NCI-H226 (cell line): Measurements from ENCODE around the gene PRDM16.

ENCODE experiments used
- DNase-seq: peaks from one replicate; pipeline ENCODE4 v3.0.0-alpha.2; 2015

The PRDM16 gene

DNA sequence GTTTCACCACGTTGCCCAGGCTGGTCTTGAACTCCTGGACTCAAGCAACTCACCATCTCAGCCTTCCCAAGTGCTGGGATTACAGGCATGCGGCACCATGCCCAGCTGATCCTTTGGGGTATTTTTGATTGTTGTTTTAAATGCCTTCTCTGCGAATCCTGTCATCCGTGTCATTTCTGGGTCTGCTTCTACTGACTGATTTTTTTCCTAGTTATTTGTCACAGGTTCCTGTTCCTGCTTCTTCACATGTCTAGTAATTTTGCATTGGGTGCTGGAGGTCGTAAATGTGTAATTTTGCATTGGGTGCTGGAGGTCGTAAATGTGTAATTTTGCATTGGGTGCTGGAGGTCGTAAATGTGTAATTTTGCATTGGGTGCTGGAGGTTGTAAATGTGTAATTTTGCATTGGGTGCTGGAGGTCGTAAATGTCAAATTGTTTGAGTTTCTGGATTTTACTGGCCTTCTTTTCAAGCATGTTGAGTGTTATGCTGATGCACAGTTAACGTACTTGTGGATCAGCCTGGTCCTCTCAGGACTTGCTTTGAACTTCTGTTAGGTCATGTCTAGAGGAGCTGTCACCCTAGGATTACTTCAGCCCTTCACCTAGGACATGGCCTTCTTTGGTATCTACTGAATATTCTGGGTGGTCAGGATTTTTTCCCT, 381.3 kb downstream of the PRDM16 start:
- no peak for DNase-seq

GRCh38 chr1:3450983-3451382, 382.0 kb downstream of the PRDM16 start:
- DNase-seq, result no peak

DNA sequence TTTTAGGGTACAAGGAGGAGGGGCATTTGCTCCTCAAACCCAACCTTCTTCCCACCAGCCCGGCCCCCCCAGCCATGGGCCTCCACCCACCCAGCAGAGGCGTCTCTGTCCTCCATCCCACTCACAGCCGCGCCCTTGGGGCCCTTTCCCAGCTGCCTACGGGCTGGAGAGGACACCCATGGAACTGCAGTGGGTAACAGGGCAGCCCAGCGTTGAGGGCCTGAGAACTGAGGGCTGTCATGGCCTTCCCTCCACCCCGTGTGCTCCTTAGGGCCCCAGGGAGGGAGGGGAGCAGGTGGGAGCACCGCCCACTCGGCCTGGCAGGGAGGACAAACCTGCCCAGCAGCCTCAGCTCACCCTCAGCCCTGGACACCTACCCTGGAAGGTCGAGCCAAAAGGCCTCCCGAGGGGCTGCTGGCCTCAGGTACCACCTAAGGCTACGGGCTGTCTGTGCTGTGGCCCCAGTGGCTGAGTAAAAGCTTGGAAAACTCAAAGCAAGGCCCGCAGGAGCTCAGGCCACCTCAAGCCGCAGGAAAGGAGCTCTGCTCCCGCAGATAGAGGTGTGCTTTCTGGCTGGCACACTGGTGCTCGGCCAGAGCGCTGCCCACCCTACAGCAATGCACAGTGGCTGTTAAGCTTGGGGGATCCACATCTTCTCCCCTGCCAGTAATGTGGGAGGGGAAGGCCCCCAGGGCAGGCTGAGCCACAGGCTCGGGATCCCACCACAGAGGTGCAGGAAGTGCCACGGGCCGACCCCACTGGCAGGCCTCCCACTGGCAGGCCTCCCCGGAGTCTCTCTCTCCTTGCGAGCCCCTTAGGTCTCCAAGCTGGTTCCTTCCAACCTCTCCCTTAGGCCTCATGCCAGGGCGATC, 383.2 kb downstream of the PRDM16 start:
- DNase-seq, result no peak

GRCh38 chr1:3452866-3453175, 383.8 kb downstream of the PRDM16 start:
- no peak for DNase-seq

GRCh38 chr1:3453203-3453761, 384.3 kb downstream of the PRDM16 start:
- peak; percentile 65 for DNase-seq

DNA sequence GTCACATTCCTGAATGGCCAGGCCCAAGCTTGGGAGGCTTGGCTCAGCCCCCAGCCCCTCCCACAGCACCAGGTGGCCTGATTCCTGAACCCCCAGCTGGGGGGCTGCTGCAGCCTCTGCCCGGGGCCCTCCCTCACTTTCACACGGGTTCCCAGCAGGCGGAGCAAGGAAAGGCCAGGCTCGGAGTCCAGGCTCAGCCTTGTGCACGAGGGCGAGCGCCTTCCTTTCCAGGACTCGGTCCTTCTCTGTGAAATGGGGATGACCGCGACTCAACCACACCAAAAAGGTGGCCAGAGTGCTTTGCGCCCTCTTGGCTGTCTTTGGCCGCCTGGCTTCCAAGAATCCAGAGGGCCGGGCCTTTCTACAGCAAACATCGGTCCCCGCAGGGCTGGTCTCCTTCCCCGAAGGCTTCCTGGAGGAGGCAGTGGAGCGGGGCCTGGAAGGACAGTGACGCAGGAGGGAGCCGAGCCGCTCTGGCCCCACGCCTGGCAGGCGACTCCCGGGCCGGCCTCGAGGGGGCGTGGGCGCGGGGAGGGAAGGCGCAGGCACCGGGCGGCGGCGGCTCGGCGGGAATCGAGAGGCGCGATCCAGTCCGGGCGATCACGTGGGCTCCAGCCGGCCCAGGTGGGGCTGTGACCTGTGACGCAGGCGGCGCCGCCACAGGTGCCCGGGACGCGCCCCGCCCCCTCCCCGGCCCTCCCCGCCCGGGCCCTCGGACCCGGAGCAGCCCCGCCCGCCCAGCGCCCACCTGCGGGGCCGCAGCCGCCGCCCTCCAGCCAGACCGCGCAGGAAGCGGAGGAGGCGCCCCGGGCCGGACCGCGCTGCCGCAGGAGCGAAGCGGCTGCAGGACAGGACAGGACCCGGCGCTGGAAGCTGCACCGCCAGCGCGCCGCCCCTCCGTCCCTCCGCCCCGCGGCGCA, 385.1 kb downstream of the PRDM16 start, which contains the start of gene ARHGEF16:
Gene ARHGEF16, plus strand, starts transcription at position 775 of the 920 bp plus-strand sequence. CDS start 8,420 bp downstream, outside the sequence.
- peak; percentile 63 for DNase-seq

- no peak for DNase-seq
Measured at GRCh38 chr1:3454811-3455618, 386.0 kb downstream of the PRDM16 start.

DNA sequence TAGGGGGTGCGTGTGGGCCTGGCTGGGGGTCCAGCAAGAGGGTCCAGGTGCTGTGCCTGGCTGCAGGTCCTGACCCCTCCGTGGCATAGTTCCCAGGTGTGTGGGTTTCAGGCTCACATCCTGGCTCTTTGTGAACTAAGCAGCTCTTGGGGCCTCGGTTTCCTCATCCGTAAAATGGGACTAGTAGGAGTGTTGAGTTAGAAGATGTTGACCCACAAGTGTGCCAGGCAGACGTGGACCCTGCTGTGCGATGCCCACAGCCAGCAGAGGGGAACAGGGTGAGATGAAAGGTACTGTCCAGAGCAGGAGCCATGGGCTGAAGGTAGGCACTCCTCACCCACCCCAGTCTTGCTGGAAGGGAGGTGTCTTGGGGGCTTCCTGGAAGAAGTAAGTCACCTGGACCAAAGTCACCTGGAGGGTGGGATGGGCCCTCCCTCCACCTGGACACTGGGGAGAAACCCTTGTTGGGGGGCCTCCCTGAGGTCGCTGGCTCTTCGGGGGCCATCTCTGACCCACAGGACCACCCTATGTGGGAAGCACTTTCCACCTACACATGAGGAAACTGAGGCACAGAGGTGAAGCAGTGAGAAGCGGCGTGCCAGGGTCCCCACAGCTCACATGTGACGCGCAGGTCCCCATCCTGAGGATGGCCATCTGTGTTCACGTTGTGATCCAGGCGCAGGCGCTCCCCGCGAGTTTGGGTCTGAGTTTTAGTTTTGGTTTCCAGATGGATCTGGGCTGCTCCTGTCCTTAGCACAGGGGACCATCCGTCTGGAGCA, 386.9 kb downstream of the PRDM16 start:
- no peak for DNase-seq

GRCh38 chr1:3456449-3456963, 387.5 kb downstream of the PRDM16 start:
- no peak for DNase-seq

- DNase-seq, result no peak
Measured at GRCh38 chr1:3456964-3457909, 388.2 kb downstream of the PRDM16 start.

- DNase-seq, result no peak
Measured at GRCh38 chr1:3457910-3458883, 389.2 kb downstream of the PRDM16 start.

- no peak for DNase-seq
Measured at GRCh38 chr1:3459051-3459908, 390.3 kb downstream of the PRDM16 start.

GRCh38 chr1:3459940-3460671, 391.1 kb downstream of the PRDM16 start:
- DNase-seq, result no peak

DNA sequence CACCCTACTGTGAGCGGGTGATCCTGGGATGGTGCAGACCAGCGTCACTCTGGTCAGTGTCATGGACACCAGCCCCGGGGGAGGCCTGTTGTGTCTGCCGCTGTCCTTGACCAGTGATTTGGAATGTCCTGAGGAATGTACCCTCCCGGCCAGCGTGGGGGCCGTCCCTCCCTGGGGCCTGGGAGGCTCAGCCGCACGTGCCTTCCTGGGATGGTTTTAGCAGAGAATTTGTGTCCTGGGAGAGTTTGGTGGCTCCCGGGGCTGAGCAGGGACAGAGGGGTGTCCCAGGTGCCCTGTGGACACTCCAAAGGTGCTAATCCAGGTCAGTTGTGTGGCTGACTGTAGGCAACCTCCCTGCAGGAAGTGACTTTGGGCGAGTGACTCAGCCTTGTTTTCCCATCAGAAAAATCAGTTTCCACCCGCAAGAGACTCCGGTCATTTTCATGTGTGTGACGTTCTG, 391.7 kb downstream of the PRDM16 start:
- no peak for DNase-seq

DNA sequence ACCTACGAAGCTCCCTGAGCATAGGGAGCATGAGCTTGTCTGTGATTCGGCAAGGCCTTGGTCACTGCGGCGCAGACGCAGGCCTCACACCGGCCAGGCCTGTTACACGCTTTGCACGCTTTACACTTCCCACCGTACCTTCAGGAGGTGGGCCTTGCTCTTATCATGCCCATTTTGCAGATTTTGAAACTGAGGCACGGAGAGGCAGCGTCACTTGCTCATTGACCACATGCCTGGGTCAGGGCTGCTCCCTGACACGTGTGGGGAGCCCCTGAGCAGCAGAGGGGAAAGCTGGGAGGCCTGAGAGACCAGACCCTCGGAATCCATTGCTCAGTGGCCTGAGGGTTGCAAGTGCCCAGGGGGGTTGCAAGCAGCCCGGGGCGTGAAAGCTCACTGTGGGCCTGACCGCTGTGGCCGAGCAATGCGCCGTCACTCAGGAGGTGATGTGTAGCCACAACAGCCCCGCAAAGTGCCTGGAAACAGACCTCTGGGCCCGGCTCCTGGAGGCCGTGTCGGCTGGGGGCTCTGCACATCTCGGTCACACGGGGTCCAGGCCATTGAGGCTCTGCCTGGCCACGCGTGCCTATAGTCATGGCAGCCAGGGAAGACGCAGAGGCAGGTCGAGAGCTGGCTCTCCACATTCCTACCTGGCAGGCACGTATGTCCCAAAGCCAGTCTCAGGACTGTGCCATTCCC, 392.4 kb downstream of the PRDM16 start:
- DNase-seq, result no peak

GRCh38 chr1:3461934-3462275, 392.9 kb downstream of the PRDM16 start:
- no peak for DNase-seq
